A673 (cell line): ENCODE measurements around the gene CDH18.

Source experiments
- EZH2 ChIP-seq: fragments of 200-600 bp; sonication (generic); IDR thresholded peaks from 2 replicates; pipeline ENCODE4 v1.6.1; 2017; ENCODE audit warnings: borderline replicate concordance, low read depth, mild to moderate bottlenecking, mixed read lengths, antibody characterized with exemption, low read length; ENCODE audit not compliant: poor library complexity, severe bottlenecking
- TF ChIP-seq, protein P1 (sequence below): fragments of 300-800, 200-600 bp; sonication (generic); conservative IDR thresholded peaks from 2 replicates; pipeline ENCODE4 v1.5.1; 2017; ENCODE audit warnings: low read depth, mild to moderate bottlenecking, antibody characterized with exemption, low read length, moderate library complexity, mixed read lengths

DNA sequence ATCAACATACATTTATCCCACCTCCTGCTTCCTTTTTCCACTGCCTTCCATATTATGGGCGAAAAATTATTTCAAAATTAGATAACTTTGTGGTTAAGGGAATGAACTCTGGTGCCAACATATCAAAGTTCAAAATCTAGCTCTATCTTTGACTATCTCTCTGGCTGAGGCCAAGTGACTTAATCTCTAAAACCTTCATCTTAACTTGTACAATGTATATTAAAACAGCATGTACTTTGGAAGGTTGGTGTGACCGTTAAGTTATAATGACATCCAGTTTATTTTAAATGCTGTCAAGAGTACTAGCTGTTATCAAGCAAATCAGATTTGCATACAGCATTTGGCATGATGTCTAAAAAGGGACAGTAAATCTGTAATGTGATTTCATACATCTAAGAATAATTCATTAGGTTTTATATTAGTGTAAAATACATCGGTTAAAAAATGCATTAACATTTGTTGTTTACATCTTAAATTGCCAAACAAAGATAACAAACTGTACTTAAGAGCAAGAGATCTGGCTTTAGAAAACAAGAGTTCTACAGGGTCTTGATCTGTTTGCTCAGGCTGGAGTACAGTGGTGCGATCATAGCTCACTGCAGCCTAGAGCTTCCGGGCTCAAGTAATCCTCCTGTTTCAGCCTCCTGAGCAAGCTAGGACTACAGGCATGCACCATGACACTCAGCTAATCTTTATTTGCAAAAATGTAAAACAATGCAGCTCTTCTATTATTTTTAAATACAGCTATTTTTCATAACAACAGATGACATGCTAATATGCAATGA is 102.8 kb downstream of the CDH18 start:
- TF ChIP-seq EZH2, result no peak
- TF ChIP-seq, protein P1, sequence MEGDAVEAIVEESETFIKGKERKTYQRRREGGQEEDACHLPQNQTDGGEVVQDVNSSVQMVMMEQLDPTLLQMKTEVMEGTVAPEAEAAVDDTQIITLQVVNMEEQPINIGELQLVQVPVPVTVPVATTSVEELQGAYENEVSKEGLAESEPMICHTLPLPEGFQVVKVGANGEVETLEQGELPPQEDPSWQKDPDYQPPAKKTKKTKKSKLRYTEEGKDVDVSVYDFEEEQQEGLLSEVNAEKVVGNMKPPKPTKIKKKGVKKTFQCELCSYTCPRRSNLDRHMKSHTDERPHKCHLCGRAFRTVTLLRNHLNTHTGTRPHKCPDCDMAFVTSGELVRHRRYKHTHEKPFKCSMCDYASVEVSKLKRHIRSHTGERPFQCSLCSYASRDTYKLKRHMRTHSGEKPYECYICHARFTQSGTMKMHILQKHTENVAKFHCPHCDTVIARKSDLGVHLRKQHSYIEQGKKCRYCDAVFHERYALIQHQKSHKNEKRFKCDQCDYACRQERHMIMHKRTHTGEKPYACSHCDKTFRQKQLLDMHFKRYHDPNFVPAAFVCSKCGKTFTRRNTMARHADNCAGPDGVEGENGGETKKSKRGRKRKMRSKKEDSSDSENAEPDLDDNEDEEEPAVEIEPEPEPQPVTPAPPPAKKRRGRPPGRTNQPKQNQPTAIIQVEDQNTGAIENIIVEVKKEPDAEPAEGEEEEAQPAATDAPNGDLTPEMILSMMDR, result no peak
